Uterus (tissue), 2 donors: Measurements from ENCODE around the gene SNCAIP.

ENCODE experiments used
- POLR2A ChIP-seq, 2 donors: fragments of 450-650 bp; IDR thresholded peaks; one replicate each; pipeline ENCODE4 v1.6.1; 2016; ENCODE audit warnings: antibody characterized with exemption in 2 of 2, mild to moderate bottlenecking in 1 of 2, moderate library complexity in 1 of 2
- TF ChIP-seq, protein P1 (sequence below), 4 experiments: fragments of 200-600 bp in 2 of 4; fragments of 450-650 bp in 2 of 4; sonication (generic) in 2 of 4; IDR thresholded peaks; one replicate each; pipeline ENCODE4 v1.5.1; 2016 to 2019; ENCODE audit warnings: antibody characterized with exemption in 4 of 4, mild to moderate bottlenecking in 2 of 4, moderate library complexity in 1 of 4

GRCh38 chr5:122431298-122431697 lies 119.3 kb downstream of the SNCAIP start:
- TF ChIP-seq, protein P1, sequence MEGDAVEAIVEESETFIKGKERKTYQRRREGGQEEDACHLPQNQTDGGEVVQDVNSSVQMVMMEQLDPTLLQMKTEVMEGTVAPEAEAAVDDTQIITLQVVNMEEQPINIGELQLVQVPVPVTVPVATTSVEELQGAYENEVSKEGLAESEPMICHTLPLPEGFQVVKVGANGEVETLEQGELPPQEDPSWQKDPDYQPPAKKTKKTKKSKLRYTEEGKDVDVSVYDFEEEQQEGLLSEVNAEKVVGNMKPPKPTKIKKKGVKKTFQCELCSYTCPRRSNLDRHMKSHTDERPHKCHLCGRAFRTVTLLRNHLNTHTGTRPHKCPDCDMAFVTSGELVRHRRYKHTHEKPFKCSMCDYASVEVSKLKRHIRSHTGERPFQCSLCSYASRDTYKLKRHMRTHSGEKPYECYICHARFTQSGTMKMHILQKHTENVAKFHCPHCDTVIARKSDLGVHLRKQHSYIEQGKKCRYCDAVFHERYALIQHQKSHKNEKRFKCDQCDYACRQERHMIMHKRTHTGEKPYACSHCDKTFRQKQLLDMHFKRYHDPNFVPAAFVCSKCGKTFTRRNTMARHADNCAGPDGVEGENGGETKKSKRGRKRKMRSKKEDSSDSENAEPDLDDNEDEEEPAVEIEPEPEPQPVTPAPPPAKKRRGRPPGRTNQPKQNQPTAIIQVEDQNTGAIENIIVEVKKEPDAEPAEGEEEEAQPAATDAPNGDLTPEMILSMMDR (IDR thresholded peaks at IDR 0.05): no peak
- no peak for TF ChIP-seq POLR2A (IDR thresholded peaks at IDR 0.05)
